Right renal cortex interstitium (tissue), 3 donors: Measurements from ENCODE around the gene RUNX3. TPM values are rescaled to one million over a fixed set of nuclear protein-coding genes. Genes with fewer than 3 reads are reported as not detected.

ENCODE experiments used
- DNase-seq, 3 donors: peaks; one replicate each; pipeline ENCODE4 v3.0.0-alpha.2; 2013; ENCODE audit warnings: low read depth in 3 of 3, low spot score in 2 of 3
- polyA plus RNA-seq, 3 donors: library from polyadenylated mRNA; unstranded; fragments of 120-200 nt; gene quantifications; one replicate each; pipeline ENCODE4 v1.2.1, GENCODE V29; 2013; ENCODE audit not compliant: insufficient read length in 3 of 3

The RUNX3 gene
- polyA plus RNA-seq, 3 donors = 0.31 to 0.69 (median 0.54) TPM

GRCh38 chr1:24931146-24931467 is 1.0 kb upstream of the RUNX3 start:
- no peak for DNase-seq

GRCh38 chr1:24929398-24930259 is 447 bp downstream of the RUNX3 start:
- no peak for DNase-seq

GRCh38 chr1:24928689-24929397 is 1.2 kb downstream of the RUNX3 start:
- no peak for DNase-seq

GRCh38 chr1:24927988-24928688 is 1.9 kb downstream of the RUNX3 start:
- no peak for DNase-seq

- DNase-seq = no peak
Observed at GRCh38 chr1:24927473-24927872, 2.6 kb downstream of the RUNX3 start.

GRCh38 chr1:24926563-24927249 is 3.4 kb downstream of the RUNX3 start:
- DNase-seq = no peak

- no peak for DNase-seq
Observed at GRCh38 chr1:24925963-24926362, 4.1 kb downstream of the RUNX3 start.

GRCh38 chr1:24925082-24925779 is 4.8 kb downstream of the RUNX3 start:
- no peak for DNase-seq

DNA sequence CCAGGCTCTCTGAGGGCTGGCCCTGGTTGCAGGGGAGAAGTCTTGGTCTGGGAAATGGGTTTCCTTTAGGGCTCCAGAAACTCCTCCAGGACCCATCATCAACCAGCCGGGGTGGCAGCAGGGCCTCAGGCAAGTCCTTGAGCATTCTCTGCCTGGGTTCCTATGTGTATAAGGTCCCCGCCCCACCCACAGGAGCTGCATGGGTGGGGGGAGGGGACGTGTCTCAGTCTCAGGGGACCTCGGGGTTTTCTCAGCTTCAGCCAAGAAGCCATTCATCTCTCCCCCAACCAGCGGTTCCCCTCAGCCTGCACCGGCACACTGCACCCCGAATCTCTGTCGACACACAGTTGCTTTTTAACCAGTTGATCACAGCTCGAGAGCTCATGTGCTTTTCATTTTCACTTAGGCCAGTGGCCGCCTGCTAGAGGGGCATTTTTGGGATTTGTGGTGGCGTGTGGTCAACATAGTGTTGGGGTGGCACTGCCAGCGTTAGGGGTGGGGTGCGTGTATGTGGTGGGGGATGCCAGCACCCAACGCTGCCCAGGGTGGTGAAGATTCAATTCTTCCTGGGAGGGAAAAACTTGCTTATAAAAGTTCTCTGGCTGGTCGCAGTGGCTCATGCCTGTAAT is 6.5 kb downstream of the RUNX3 start:
- no peak for DNase-seq

DNA sequence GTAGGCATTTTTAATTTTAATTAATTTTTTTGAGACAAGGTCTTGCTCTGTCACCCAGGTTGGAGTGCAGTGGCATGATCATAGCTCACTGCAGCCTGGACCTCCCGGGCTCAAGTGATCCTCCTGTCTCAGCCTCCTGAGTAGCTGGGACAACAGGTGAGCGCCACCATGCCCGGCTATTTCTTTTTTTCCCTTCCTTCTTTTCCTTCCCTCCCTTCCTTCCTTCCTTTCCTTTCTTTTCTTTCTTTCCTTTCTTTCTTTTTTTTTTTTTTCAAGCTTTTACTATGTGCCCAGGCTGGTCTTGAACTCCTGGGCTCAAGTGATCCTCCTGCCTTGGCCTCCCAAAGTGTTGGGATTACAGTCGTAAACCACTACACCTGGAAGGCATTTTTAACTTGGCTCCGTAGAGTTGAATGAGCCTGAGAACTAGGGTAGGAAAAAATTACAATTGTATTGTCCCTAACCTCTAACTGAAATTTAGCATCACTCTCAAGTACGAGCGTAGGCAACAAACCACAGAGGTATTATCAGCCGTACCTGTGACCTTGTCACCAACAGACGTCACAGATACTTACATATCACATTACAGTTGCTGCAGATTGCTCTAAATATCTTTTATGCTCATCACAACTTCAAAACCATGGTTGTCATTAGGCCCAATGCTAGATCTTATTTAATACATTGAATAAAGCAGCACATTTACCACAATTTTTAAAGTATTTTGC is 8.0 kb downstream of the RUNX3 start:
- no peak for DNase-seq

GRCh38 chr1:24921412-24921811 is 8.7 kb downstream of the RUNX3 start:
- no peak for DNase-seq

GRCh38 chr1:24920533-24920925 is 9.5 kb downstream of the RUNX3 start:
- DNase-seq = no peak

DNA sequence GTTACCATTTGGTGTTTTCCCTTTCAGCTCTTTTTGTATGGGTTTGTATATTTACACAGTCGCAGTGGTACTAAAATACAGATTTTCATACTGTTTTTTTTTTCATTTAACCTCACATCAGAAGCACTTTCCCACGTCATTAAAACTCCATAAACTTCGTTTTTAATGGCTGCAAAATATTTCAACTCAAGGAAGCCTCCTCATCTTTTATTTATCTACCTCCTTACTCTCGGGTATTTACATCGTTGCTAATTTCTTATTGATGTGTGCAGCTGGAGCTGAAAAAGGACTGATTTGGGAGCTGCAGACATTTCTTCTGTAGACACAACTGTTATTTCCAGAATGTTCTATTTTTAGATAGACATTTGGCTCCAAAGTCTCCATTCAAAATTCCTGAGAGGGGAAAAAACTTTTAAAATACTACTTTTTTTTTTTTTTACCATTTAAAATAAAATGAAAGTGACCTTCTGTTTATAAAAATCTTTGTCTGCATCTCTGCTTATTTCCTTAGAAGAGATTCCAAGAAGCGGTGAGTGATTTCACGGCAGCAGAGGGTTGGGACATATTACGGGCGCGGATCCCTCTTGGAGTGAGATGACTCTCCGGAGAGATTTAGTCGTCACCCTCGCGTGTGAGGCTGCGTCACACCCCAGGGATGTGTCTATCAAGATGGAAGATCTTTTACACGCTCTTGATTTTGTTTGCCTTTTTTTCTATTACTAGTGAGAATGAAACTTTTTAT is 10.1 kb downstream of the RUNX3 start:
- DNase-seq = no peak

DNA sequence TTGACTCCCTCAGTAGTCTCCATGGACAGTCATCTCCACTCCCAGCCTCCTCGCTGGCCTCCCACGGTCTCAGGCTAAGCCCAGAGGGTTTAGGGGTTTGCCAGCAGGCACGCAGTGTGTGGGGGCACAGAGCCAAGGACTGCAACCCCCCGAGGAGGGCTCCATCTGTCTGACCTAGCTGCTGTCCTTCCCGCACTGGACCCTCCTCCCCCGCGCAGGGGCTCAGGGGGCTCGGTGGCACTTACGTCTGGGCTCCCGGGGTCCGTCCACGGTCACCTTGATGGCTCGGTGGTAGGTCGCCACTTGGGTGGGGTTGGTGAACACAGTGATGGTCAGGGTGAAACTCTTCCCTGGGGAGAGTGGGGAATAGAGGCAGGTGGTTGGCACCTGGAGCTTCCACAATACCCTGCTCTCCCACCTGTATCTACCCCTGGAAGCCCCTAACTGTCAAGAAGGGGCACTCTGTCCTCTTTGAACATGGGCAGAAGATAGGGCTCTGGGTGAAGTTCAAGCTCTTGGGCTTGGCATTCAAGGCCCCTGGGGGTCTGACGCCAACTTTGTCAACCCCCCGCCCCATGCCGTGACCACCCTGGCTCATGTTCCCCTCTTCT is 11.0 kb downstream of the RUNX3 start:
- DNase-seq = no peak

DNA sequence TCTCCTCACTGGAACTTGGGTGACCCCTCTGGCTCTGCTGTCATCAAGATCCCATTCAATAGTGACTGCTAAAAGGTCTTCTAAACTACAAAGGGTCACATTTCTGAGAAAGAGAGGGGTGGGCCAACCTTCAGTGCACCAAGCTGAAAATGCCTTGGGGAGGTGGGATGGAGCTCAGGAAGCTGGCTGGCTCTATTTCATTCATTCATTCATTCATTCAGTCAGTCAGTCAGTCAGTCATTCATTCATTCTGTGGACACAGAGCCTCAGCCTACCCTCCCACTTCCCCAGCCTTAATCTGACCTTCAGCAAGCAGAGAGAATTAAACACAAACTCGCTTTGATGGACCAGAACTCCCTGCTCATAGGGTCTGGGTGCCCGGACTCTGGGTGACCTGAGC is 11.7 kb downstream of the RUNX3 start:
- DNase-seq = no peak

DNA sequence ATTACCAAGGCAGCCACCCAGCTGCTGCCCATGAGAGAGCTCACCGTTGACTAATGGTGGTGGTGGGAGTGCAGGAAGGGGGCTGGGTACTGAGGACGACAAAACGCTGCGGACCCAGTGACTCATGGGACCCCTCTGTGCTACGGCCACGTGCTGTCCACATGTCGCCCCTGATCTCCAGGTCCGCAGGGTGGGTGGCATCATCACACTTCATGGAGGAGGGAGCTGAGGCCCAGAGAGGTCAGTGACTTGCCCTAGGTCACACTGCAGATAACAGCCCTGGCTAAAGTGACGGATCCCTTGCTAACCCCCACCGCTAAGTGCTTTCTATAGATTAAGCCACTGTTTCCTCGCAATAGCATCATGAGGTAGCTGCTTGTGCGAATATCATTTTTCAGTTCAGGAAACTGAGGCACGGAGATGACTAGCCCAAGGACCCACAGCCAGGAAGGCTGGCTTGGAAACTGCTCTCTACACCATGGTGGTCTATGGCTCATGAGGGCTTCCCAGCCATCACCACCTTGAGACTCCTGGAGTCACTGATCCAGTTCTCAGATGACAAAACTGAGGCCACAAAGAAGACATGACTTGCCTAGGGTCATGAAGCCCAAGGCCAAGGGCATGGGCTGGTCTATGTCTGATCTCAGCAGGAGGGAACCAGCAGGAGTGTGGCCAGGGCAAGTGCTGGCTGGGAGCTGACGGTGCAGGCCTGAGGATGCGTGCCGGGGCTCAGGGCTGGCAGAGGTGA is 12.6 kb downstream of the RUNX3 start:
- no peak for DNase-seq

DNA sequence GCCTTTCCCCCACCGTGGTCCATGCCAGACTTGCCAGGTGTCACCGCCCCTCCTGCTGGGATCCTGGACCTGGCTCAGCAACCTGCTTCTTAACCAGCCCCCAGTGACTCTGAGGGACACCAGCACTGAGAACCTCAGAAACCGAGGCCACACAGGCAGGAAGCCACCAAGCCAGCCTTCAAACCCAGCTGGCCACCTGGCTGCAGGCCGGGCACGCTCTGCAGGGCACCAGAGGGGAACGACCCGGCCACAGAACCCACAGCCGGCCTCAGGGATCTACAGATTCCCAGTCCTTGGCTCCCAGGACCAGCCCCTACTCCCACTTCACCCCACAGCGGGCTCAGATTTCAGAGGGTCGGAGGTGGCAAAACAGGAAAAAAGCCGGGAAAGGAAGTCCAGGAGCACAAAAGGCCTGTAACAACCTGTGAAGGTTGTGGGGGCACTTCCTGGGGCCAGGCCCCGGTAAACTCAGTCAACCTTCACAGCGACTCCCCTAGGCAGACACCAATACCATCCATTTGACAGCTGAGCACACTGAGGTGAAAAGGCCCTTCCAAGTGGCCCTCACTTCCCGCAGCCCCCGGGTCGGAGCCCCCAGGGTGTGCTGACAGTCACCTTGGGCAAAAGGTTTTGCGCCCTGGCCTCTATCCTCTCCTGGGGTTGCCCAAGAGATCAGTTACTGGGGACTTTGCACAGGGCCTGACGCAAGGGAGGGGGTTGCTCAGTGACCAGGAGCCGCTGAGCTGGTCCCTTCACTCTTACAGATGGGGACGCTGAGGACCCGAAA is 14.1 kb downstream of the RUNX3 start:
- DNase-seq = no peak
